NCI-H2196 treated with DMSO at 0.1 percent for 48 hours (cell line): ENCODE results near the gene ENTPD8.
"Not testable (repeated sequence)": the region's sequence is repeated elsewhere in the genome, so short reads cannot be mapped to it uniquely, and the experiment has no call there.

Source experiments
- DNase-seq: peaks from one replicate; lab custom pipeline; 2025; ENCODE audit not compliant: unreplicated experiment; lab: John Stamatoyannopoulos, UW

ENTPD8 gene

GRCh38 chr9:137394866-137395665, 46.1 kb downstream of the ENTPD8 start:
- DNase-seq = no peak

- DNase-seq = no peak
These were observed 47.7 kb downstream of the ENTPD8 start for GRCh38 chr9:137393176-137394150.

GRCh38 chr9:137392232-137393007, 48.7 kb downstream of the ENTPD8 start:
- no peak for DNase-seq

- DNase-seq = no peak
These were observed 49.8 kb downstream of the ENTPD8 start for GRCh38 chr9:137391411-137391754.

- DNase-seq = no peak
These were observed 50.4 kb downstream of the ENTPD8 start for GRCh38 chr9:137390553-137391410.

- no peak for DNase-seq
These were observed 51.8 kb downstream of the ENTPD8 start for GRCh38 chr9:137389428-137389746.

GRCh38 chr9:137388589-137389427, 52.3 kb downstream of the ENTPD8 start:
- DNase-seq = no peak

GRCh38 chr9:137387891-137388560, 53.1 kb downstream of the ENTPD8 start:
- no peak for DNase-seq

- DNase-seq = no peak
These were observed 53.9 kb downstream of the ENTPD8 start for GRCh38 chr9:137387114-137387890.

- DNase-seq = not testable (repeated sequence)
These were observed 54.5 kb downstream of the ENTPD8 start for GRCh38 chr9:137386507-137387113.

GRCh38 chr9:137385061-137385655, 56.0 kb downstream of the ENTPD8 start:
- DNase-seq = no peak
